GM12878 (cell line): ENCODE data around the gene CRB2. TPM values are rescaled to one million over a fixed set of nuclear protein-coding genes. Genes with fewer than 3 reads are reported as not detected.
A peak's percentile ranks its signal among the peaks of the same experiment; 100 is the strongest.

ENCODE experiments used
- ATAC-seq: fragments of 200-7000 bp; cut with Tn5 transposase; 3 replicates; pipeline ENCODE4 v1.9.1; 2020; ENCODE audit warnings: mild to moderate bottlenecking, moderate library complexity
- BruUV-seq: library from RNA; stranded (reverse); fragments of 400-500 nt; replicated peaks from 2 replicates; lab custom pipeline; 2021; lab: Mats Ljungman, UMichigan
- CTCF ChIA-PET: fragments of 300-600 bp; sonication (Branson Sonifier 250); formaldehyde crosslinking; extraction: SDS; loops from one replicate; lab custom pipeline; 2021; ENCODE audit warnings: inconsistent platforms; lab: Yijun Ruan, JAX
- POLR2A ChIA-PET: fragments of 350-600 bp; formaldehyde crosslinking; extraction: SDS; loops from one replicate; lab custom pipeline; 2021; ENCODE audit warnings: inconsistent platforms; lab: Charles Lee
- RAD21 ChIA-PET: fragments of 300-600 bp; sonication (Branson Sonifier 250); formaldehyde crosslinking; loops from one replicate; lab custom pipeline; 2023; ENCODE audit warnings: antibody characterized with exemption; ENCODE audit not compliant: unreplicated experiment; lab: Charles Lee
- SMC1A ChIA-PET: fragments of 300-600 bp; sonication (Branson Sonifier 250); formaldehyde crosslinking; loops from one replicate; lab custom pipeline; 2023; ENCODE audit not compliant: unreplicated experiment, uncharacterized antibody; lab: Charles Lee
- DNase-seq: peaks from one replicate; pipeline ENCODE4 v3.0.0-alpha.2; 2011; ENCODE audit warnings: low read depth, low spot score
- FAIRE-seq: peaks from 3 replicates; lab custom pipeline; 2011; peaks lifted over from hg19 to GRCh38; lab: Jason Lieb, UNC
- H2AFZ ChIP-seq: 2 replicates; pipeline ENCODE4 v1.6.0; 2011; ENCODE audit warnings: low read depth, low read length, control low read depth; ENCODE audit not compliant: control insufficient read depth
- H3K27ac ChIP-seq: 2 replicates; pipeline ENCODE4 v1.5.1; 2011; ENCODE audit warnings: control low read depth; ENCODE audit not compliant: control insufficient read depth, insufficient read depth
- H3K27me3 ChIP-seq, 2 experiments: replicated peaks in 1 of 2; 2 replicates each; pipeline versions ENCODE4 v1.6.0 to v1.6.1; 2011; ENCODE audit warnings: low read length in 1 of 2; ENCODE audit not compliant: control insufficient read depth in 2 of 2, insufficient read depth in 2 of 2
- H3K36me3 ChIP-seq, 2 experiments: 2 replicates each; pipeline ENCODE4 v1.5.1; 2011; ENCODE audit warnings: low read length in 1 of 2; ENCODE audit not compliant: control insufficient read depth in 2 of 2, insufficient read depth in 2 of 2
- H3K4me1 ChIP-seq: 2 replicates; pipeline ENCODE4 v1.6.1; 2011; ENCODE audit warnings: mild to moderate bottlenecking, low read length, moderate library complexity, mixed read lengths; ENCODE audit not compliant: control insufficient read depth, insufficient read depth
- H3K4me2 ChIP-seq: 2 replicates; pipeline ENCODE4 v1.6.0; 2011; ENCODE audit warnings: control low read depth; ENCODE audit not compliant: control insufficient read depth, insufficient read depth
- H3K4me3 ChIP-seq: fragments of 200-600 bp; sonication (generic); 2 replicates; pipeline ENCODE4 v1.5.1; 2016
- H3K79me2 ChIP-seq: 2 replicates; pipeline ENCODE4 v1.6.0; 2011; ENCODE audit warnings: low read length; ENCODE audit not compliant: control insufficient read depth, insufficient read depth
- H3K9ac ChIP-seq: 2 replicates; pipeline ENCODE4 v1.8.0; 2011; ENCODE audit warnings: low read length, control low read depth, mixed read lengths; ENCODE audit not compliant: control insufficient read depth, insufficient read depth
- H3K9me3 ChIP-seq: replicated peaks from 3 replicates; pipeline ENCODE4 v1.5.1; 2011; ENCODE audit warnings: mild to moderate bottlenecking, low read length; ENCODE audit not compliant: control insufficient read depth, insufficient read depth
- H4K20me1 ChIP-seq: 2 replicates; pipeline ENCODE4 v1.6.0; 2011; ENCODE audit not compliant: control insufficient read depth, insufficient read depth
- ATF2 ChIP-seq: IDR thresholded peaks from 2 replicates; pipeline ENCODE4 v1.6.1; 2012; ENCODE audit warnings: low read length, inconsistent platforms
- ESRRA ChIP-seq: IDR thresholded peaks from 2 replicates; pipeline ENCODE4 v1.6.1; 2012; ENCODE audit warnings: mild to moderate bottlenecking, low read length, improper control_type of control experiment
- GATAD2B ChIP-seq: fragments of 450-650 bp; conservative IDR thresholded peaks from 2 replicates; pipeline ENCODE4 v1.6.1; 2017; ENCODE audit warnings: low read depth, mild to moderate bottlenecking, moderate library complexity
- HCFC1 ChIP-seq: fragments of 150-350 bp; IDR thresholded peaks from 2 replicates; pipeline ENCODE4 v1.6.1; 2014; ENCODE audit warnings: low read length
- HSF1 ChIP-seq: fragments of 150-350 bp; IDR thresholded peaks from 2 replicates; pipeline ENCODE4 v1.6.1; 2014; ENCODE audit warnings: mild to moderate bottlenecking, low read depth, low read length
- NRF1 ChIP-seq: conservative IDR thresholded peaks from 2 replicates; pipeline ENCODE4 v1.6.1; 2011; ENCODE audit warnings: mild to moderate bottlenecking, low read depth, low read length, improper control_type of control experiment
- RCOR1 ChIP-seq: conservative IDR thresholded peaks from 2 replicates; pipeline ENCODE4 v1.6.1; 2012; ENCODE audit warnings: low read depth, low read length, improper control_type of control experiment
- SIX5 ChIP-seq: IDR thresholded peaks from 2 replicates; pipeline ENCODE4 v1.6.1; 2011; ENCODE audit warnings: mild to moderate bottlenecking, low read depth, low read length, moderate library complexity; ENCODE audit not compliant: severe bottlenecking
- SMAD1 ChIP-seq: fragments of 450-650 bp; IDR thresholded peaks from 2 replicates; pipeline ENCODE4 v1.6.1; 2018; ENCODE audit warnings: mild to moderate bottlenecking, low read depth; ENCODE audit not compliant: partially characterized antibody
- TCF3 ChIP-seq: IDR thresholded peaks from 2 replicates; pipeline ENCODE4 v1.6.1; 2012; ENCODE audit warnings: low read depth, mild to moderate bottlenecking, low read length, borderline replicate concordance; ENCODE audit not compliant: insufficient read depth
- WRNIP1 ChIP-seq: IDR thresholded peaks from 2 replicates; pipeline ENCODE4 v1.6.1; 2011; ENCODE audit warnings: low read depth, low read length, improper control_type of control experiment, borderline replicate concordance
- whole genome bisulfite sequencing: methylation state at CpG from one replicate; pipeline ENCODE4 v1.1.6; 2016; ENCODE audit warnings: low lambda C conversion rate; ENCODE audit not compliant: insufficient replicate concordance, insufficient coverage; ENCODE audit errors: missing lambda C conversion rate; 5-methylcytosine and 5-hydroxymethylcytosine counted together
- in situ Hi-C: fragments of 300-500 bp; cut with MboI; formaldehyde crosslinking; loops from 9 replicates; pipeline ENCODE4 v1.14.3; 2018; ENCODE audit warnings: mixed read lengths
- intact Hi-C: fragments of 100-400 bp; cut with micrococcal nuclease; formaldehyde crosslinking; loops from one replicate; pipeline ENCODE4 v1.14.2; 2022; ENCODE audit not compliant: unreplicated experiment
- polyA plus RNA-seq, 11 experiments: library from polyadenylated mRNA; depleted of rRNA in 4 of 11; unstranded in 6 of 11; stranded (reverse) in 5 of 11; fragments of >200 nt; fragmentation: Nextera tagmentation in 4 of 11; fragmentation: Illumina TruSeq in 1 of 11; extraction: Ambion mirVana in 4 of 11; extraction: Trizol in 1 of 11; gene quantifications; 1 replicate in 1 of 11; 2 replicates in 10 of 11; pipeline versions ENCODE4 v1.2.1 to v1.2.3, GENCODE V29; 2011 to 2016; ENCODE audit warnings: inconsistent platforms in 2 of 11, missing spikeins in 2 of 11, low read depth in 1 of 11
- total RNA-seq, 4 experiments: library from RNA; depleted of rRNA in 3 of 4; stranded (reverse); fragments of >200 nt in 3 of 4; fragmentation: Illumina TruSeq in 1 of 4; extraction: Trizol in 1 of 4; gene quantifications; 2 replicates each; pipeline versions ENCODE4 v1.2.1 to v1.2.3, GENCODE V29; 2013 to 2021

The CRB2 gene
- total and polyA plus RNA-seq, 10 of the 15 experiments (the other 5 are each of a cell fraction or from before 2014, with no cell fraction given): 0.01 to 0.80 (median 0.23) TPM; not detected in 3

- ATAC-seq (peak; percentile 7; the same call in 1 of the 3 replicates), DNase-seq (no peak), FAIRE-seq (no peak)
- TF ChIP-seq TCF3 (no peak), ESRRA (no peak), NRF1 (no peak), ATF2 (no peak), HCFC1 (no peak), GATAD2B (no peak), WRNIP1 (no peak), SIX5 (no peak), HSF1 (no peak), RCOR1 (no peak), SMAD1 (no peak)
- Histone ChIP-seq H3K27ac (no peak overlapping the region), H3K4me2 (no peak overlapping the region), H3K9me3 (no peaks in the 10 kb centered on the region), H3K9ac (no peak overlapping the region), H4K20me1 (no peaks in the 10 kb centered on the region), H2AFZ (no peak overlapping the region), H3K79me2 (no peaks in the 10 kb centered on the region), H3K4me1 (peaks cover 11% of the 10 kb centered on the region), H3K4me3 (no peak overlapping the region), H3K36me3 (no peaks in the 10 kb centered on the region), H3K27me3 (no peaks in the 10 kb centered on the region; a peak in 1 of 4 replicates)
- ChIA-PET POLR2A (interaction anchor here (1.5 kb wide), 1 partner anchor 25 kb away, joined by 3 read pairs; no protein-coding TSS in a partner anchor), RAD21 (interaction anchor here (0.7 to 3.1 kb wide), 10 partner anchors 8 to 992 kb away, joined by 3 to 17 read pairs (median 3); no protein-coding TSS in a partner anchor), SMC1A (interaction anchor here (0.7 to 3.5 kb wide), 7 partner anchors 11 to 272 kb away, joined by 3 to 21 read pairs (median 4); no protein-coding TSS in a partner anchor), CTCF (interaction anchor here (0.6 to 4.3 kb wide), 30 partner anchors 10 to 1197 kb away, joined by 3 to 58 read pairs (median 4); no protein-coding TSS in a partner anchor)
- BruUV-seq: no TSS peak
- WGBS: 16% methylated on average over 9 of the region's 9 CpGs
- in situ Hi-C loops (loop anchor here (5.0 to 10.0 kb wide), 4 partner anchors 32 to 890 kb away; partner anchors contain the start of gene PDCL), intact Hi-C loops (loop anchor here (1.0 to 10.0 kb wide), 2 partner anchors 30 to 360 kb away; no protein-coding TSS in a partner anchor)
These were observed 1.0 kb upstream of the CRB2 start for GRCh38 chr9:123354806-123355508.
